Left lobe of liver (tissue), 2 donors: ENCODE results near the gene PRICKLE1. TPM values are rescaled to one million over a fixed set of nuclear protein-coding genes. Genes with fewer than 3 reads are reported as not detected.

ENCODE experiments used
- ATAC-seq: fragments of 200-7000 bp; cut with Tn5 transposase; one replicate; pipeline ENCODE4 v1.9.1; 2020; ENCODE audit warnings: mild to moderate bottlenecking, moderate library complexity
- DNase-seq: peaks from one replicate; pipeline ENCODE4 v3.0.0-alpha.2; 2020; ENCODE audit warnings: low spot score
- total RNA-seq: library from RNA; stranded (reverse); gene quantifications from one replicate; pipeline ENCODE4 v1.2.1, GENCODE V29; 2021
- donor health status: DM: no; HTN: no; CAD: no; lungs with moderate emphysema.
- donor health status: DM: no; HTN: yes; CAD: no.

PRICKLE1 gene
- 1.9 TPM for total RNA-seq

- peak; percentile 91 for ATAC-seq
Measured at GRCh38 chr12:42589465-42590329, at the start of gene PRICKLE1. PRICKLE1 (minus strand) TSS chr12:42589746; CDS start chr12:42472516, 117,230 bp downstream.

GRCh38 chr12:42638697-42639096 is 49.2 kb upstream of the PRICKLE1 start:
- ATAC-seq (no peak), DNase-seq (no peak)

More at GRCh38 chr12:42589465-42590329, at the start of gene PRICKLE1:
- peak; percentile 44 for DNase-seq

DNA sequence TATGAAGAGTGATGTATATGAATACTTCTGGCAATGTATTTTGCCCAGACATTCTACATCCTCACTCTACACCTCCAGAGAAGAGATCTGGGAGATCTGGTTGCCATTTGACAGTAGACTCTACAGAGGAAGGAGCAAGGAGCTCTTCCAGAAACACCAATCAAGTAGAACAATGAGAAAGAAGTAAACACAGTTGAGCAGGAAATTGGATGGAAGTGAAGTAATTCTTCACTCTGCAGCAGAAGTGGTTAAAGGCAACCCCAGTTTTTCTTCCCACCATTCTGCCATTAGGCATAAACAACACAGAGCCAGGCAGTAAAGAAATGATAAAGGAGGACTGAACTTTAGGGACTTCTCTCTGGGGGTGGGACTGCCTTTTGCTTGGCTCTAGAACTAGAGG is 48.5 kb upstream of the PRICKLE1 start:
- ATAC-seq: no peak
- DNase-seq: no peak

- DNase-seq: no peak
- no peak for ATAC-seq
Measured at GRCh38 chr12:42636993-42637392, 47.4 kb upstream of the PRICKLE1 start.

DNA sequence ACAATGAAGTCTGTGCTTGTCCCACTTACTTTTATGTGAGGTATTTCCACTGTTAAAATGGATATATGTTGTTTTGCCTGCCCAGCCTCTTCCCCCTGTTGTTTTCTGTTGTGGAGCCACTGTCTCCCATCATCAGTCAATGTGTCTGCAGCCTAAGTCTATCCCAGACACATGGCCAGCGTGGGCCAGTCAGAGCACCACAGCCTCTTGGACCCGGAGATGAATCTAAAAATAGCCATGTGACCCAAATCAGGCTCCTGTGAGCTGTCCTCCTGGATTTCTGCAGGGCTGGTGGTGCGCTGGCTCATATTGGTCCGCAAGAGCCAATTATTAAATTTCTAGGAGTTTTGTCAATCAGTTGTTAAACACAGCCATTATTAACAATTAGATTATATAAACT is 44.0 kb upstream of the PRICKLE1 start:
- no peak for ATAC-seq

DNA sequence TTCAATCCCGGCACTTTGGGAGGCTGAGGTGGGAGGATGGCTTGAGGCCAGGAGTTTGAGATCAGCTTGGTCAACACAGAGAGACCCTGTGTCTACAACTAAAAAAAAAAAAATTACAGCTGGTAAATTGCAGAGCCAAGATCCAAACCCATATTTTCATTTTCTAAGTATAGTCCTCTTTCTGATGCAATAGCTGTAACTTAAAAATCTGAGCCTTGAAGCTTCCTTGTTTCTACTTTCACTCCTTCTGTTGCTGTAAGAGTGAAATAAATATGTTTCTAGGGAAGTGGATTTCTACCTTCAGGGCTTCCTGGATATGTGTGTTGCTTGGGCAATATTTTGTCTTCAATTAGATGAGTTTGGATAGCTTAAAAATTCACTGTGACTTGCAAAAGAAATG is 42.0 kb upstream of the PRICKLE1 start:
- DNase-seq (no peak), ATAC-seq (no peak)

More for the DNA sequence above, 44.0 kb upstream of the PRICKLE1 start:
- no peak for DNase-seq

DNA sequence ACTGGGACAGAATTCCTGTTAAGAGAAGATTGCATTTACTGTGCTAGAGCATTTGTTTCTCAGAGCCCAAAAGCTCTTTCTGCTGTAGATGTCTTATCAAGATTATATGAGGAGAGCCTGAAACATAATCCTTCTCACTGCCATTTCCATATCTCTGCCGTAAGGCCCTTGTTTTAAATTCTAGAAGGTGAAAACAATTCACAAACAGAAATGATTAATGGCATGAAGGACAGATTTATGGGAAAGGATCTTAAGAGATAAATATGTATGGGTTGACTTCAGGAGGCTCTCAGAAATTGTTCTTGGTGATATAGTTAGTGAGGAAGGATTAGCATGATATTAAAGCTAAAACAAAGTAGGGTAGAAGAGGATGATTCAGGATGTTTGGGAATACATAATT is 40.8 kb upstream of the PRICKLE1 start:
- DNase-seq: no peak
- ATAC-seq: no peak

DNA sequence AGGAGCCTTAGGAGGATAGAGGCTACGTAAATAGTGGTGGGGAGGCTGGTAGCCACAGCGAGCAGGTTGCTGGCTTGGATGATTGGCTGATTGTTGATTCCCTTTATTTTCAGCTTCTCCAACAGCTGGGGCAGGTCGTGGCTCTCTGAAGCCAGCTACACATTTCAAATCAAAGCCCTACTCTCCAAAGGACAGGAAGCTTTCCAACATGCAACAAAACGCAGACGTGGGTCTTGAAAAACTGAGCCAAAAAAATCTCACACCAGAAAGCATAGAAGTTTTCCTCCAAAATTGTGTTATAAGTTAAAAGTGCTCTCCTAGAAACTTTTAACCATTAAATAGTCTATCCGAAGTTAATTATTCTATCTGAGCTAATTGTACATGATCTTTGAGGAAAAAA is 37.6 kb upstream of the PRICKLE1 start:
- no peak for ATAC-seq
- DNase-seq: no peak

DNA sequence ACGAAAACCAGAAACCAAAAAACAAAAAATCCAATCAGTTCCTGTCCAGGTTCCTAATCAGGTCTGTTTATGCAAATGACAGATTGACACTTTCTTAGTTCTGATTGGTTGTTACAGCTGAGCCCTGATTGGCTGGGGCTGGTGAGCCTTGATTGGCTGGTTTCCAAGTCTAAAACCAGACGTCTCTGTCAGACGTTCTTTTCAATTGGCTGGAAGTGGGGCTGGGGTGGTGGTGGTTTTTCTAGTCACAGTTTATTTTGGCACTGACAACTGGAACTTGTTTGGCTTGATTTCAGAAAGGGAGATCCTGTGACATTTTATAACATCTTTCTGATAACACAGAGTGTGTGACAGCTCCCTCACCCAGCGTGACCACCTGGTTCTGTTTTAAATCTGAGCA is 36.1 kb upstream of the PRICKLE1 start:
- no peak for ATAC-seq

DNA sequence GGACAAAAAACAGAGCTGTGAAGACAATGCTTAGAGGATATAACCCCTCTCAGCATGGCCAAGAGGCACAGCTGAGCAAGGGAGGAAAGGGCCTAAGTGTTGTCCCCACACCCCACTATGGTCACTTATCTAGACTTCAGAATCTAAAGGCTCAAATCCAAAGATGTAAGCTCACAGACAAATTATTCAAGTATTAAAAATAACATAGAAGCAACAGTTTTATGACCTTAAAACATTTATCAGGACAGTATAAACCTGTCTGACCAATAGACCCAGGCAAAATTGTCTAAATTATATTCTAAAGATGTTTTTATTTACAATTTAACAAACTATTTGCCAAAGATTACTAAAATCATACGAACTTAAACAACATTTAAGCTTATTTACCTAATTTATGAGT is 28.1 kb upstream of the PRICKLE1 start:
- ATAC-seq (no peak), DNase-seq (no peak)

More for the DNA sequence above, 36.1 kb upstream of the PRICKLE1 start:
- no peak for DNase-seq

GRCh38 chr12:42615006-42615405 is 25.5 kb upstream of the PRICKLE1 start:
- ATAC-seq (no peak), DNase-seq (no peak)

GRCh38 chr12:42612231-42612613 is 22.7 kb upstream of the PRICKLE1 start:
- ATAC-seq (no peak), DNase-seq (no peak)

DNA sequence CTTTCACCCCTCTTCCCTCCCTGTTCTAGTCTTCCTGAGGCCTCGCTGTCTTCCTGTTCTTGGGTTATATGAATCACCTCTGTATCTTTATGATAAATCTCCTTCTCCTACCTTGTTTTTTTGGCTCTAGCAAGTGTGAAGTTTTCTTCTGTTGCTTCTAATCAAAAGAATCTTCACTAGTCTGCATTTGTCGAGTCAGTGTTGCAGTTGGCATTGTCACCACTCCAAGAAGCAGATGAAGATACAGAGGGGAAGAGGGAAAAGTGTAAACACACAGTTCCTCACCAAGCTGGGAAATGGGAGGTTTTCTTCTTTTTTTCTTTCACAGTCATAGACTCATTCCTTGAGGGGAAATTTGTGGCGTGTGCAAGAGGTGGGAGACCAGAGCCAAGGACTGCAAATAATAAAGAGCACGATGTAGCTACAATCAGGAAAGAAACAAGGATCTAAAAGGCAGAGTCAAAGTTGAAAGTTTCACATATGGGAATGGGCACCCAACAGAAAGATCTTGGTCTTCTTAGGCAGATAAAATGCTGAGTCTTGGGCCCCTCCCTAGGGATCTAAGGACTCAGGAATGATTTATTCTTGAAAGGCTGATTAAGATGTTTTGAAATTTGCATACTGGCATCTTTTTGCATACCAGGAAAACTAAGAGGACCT is 22.2 kb upstream of the PRICKLE1 start:
- DNase-seq (no peak), ATAC-seq (no peak)

GRCh38 chr12:42609605-42610004 is 20.1 kb upstream of the PRICKLE1 start:
- DNase-seq (no peak), ATAC-seq (no peak)

- DNase-seq (no peak), ATAC-seq (no peak)
Measured at GRCh38 chr12:42608196-42608825, 18.8 kb upstream of the PRICKLE1 start.

GRCh38 chr12:42607584-42608058 is 18.1 kb upstream of the PRICKLE1 start:
- ATAC-seq: no peak

GRCh38 chr12:42606471-42606870 is 16.9 kb upstream of the PRICKLE1 start:
- ATAC-seq: no peak
- no peak for DNase-seq

More at GRCh38 chr12:42607584-42608058, 18.1 kb upstream of the PRICKLE1 start:
- DNase-seq: no peak

DNA sequence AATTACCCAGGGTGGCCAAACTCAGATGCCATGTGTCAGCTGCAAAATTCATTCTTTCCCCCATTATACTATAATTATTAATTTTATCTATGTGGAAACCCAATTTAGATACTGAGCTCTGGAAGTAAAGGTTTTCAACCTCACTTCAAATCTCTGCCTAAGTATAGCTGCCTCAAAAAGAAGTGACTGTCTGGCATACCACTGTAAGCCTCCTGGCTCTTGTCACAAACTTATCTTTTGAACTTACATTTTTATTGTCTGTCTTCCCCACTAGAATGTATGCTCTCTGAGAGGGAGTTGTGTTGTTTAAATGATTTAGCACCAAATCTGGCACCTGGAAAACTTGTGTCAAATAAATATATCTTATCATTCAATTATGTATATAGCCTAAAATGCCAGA is 16.1 kb upstream of the PRICKLE1 start:
- DNase-seq: no peak

DNA sequence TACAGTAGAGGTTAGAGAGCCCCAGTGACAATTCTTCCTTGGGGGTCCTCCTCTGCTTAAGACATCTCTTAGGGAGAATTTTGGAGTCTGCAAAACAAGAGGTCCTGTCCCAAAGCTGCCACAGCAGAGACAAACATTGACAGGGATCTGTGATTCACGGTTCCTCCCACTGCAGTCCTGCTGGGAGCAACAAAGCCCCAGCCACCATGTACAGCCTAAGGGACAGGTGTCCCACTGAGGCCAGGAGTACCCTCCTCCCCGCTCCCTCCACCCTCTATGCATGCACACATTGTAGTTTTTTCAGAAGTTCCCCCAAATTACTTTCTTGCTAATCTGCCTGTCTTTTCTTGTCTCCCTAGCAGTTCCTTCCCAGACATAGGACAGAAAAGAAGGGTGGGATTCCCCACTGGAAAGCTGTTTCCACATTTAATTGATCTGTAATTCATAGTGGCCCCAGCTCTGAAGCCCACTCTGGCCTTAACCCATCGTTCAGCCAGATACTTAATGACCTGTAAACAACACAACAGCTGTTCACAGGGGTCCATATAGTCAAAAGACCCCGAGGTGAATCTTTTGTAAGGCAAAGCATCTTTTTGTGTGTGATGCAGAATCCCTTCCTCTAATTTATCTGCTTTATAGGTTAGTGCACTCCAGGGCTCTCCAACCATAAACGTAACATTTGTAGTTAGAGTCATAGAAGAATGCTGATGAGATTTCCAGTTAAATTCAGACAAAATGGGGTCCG is 13.9 kb upstream of the PRICKLE1 start:
- ATAC-seq (no peak), DNase-seq (no peak)

More for the DNA sequence above, 16.1 kb upstream of the PRICKLE1 start:
- no peak for ATAC-seq

DNA sequence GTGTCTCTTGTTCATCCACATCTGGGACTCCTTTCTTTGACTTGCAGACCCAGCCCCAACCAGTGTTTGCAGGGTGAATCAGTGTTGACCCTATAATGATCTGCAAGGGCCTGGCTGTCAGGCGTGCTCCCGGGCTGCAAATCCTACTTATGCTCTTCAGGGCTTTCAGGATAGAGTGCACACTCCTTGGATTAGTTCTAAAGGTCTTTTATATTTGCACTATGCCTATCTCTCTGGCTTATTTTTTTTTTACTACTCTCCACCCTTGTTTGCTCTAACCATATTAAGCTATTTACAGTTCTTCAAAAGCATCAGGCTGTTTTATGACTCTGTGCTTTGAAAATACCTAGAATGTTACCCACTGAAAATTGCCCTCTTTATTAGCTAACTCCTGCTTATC is 4.3 kb upstream of the PRICKLE1 start:
- DNase-seq (no peak), ATAC-seq (no peak)
